ENCODE data around the gene ANKRD52. TPM values are rescaled to one million over a fixed set of nuclear protein-coding genes. Genes with fewer than 3 reads are reported as not detected.
"Not testable (repeated sequence)": the region's sequence is repeated elsewhere in the genome, so short reads cannot be mapped to it uniquely, and the experiment has no call there.

ANKRD52 gene
- total RNA-seq, 1 experiment from 2014 or later: 67.5 TPM

GRCh38 chr12:56278905-56279304 is 20.7 kb upstream of the ANKRD52 start:
- peaks cover 18% of the 10 kb centered on the region for H3K36me3 ChIP-seq (ENCODE audit: control insufficient read depth, insufficient read depth, low read length)
- no TSS peak for BruUV-seq (replicated peaks)
- ChIA-PET CTCF (interaction anchor here (0.6 kb wide), 1 partner anchor 13 kb away, joined by 4 read pairs; no protein-coding TSS in a partner anchor), POLR2A (no interaction called here)
- ATAC-seq (no peak), DNase-seq (ENCODE audit: low read depth, low spot score) (no peak)
- H3K4me3 ChIP-seq (ENCODE audit: low read depth in 2 of 2, low read length in 2 of 2): no peak overlapping the region
- TF ChIP-seq REST (IDR thresholded peaks at IDR 0.05; ENCODE audit: insufficient read depth in 1 of 2, low read depth in 2 of 2, low read length in 1 of 2) (no peak), TCF7L2 (IDR thresholded peaks at IDR 0.05; ENCODE audit: low read depth, low read length) (no peak), CTCF (IDR thresholded peaks at IDR 0.05) (no peak), POLR2AphosphoS5 (IDR thresholded peaks at IDR 0.05; ENCODE audit: low read depth, low read length) (no peak), SIN3A (IDR thresholded peaks at IDR 0.05; ENCODE audit: borderline replicate concordance, insufficient read depth, low read depth, low read length) (no peak)
- no peaks in the 10 kb centered on the region for H3K27me3 ChIP-seq (ENCODE audit: control insufficient read depth, insufficient read depth, low read length)
- in situ Hi-C loops (cut with HindIII; ENCODE audit: low pct_unique_long_range_greater_than_20kb, low sequenced_read_pairs): no loop called here
- intact Hi-C loops (cut with micrococcal nuclease; ENCODE audit: unreplicated experiment): no loop called here
- no peaks in the 10 kb centered on the region for H3K9me3 ChIP-seq (ENCODE audit: control insufficient read depth, insufficient read depth, low read depth, low read length)
- no peaks in the 10 kb centered on the region for H3K4me1 ChIP-seq (ENCODE audit: control insufficient read depth, insufficient read depth, low read length)
- H3K27ac ChIP-seq (ENCODE audit: low read length): no peak overlapping the region

GRCh38 chr12:56274299-56274698 is 16.1 kb upstream of the ANKRD52 start:
- TF ChIP-seq SIN3A (IDR thresholded peaks at IDR 0.05; ENCODE audit: borderline replicate concordance, insufficient read depth, low read depth, low read length) (no peak), CTCF (IDR thresholded peaks at IDR 0.05) (no peak), POLR2AphosphoS5 (IDR thresholded peaks at IDR 0.05; ENCODE audit: low read depth, low read length) (no peak), REST (IDR thresholded peaks at IDR 0.05; ENCODE audit: insufficient read depth in 1 of 2, low read depth in 2 of 2, low read length in 1 of 2) (no peak), TCF7L2 (IDR thresholded peaks at IDR 0.05; ENCODE audit: low read depth, low read length) (no peak)
- Histone ChIP-seq H3K36me3 (ENCODE audit: control insufficient read depth, insufficient read depth, low read length) (peaks cover 13% of the 10 kb centered on the region), H3K4me1 (ENCODE audit: control insufficient read depth, insufficient read depth, low read length) (no peaks in the 10 kb centered on the region), H3K9me3 (ENCODE audit: control insufficient read depth, insufficient read depth, low read depth, low read length) (no peaks in the 10 kb centered on the region), H3K27ac (ENCODE audit: low read length) (no peak overlapping the region), H3K27me3 (ENCODE audit: control insufficient read depth, insufficient read depth, low read length) (no peaks in the 10 kb centered on the region), H3K4me3 (ENCODE audit: low read depth in 2 of 2, low read length in 2 of 2) (no peak overlapping the region)
- intact Hi-C loops (cut with micrococcal nuclease; ENCODE audit: unreplicated experiment): no loop called here
- in situ Hi-C loops (cut with HindIII; ENCODE audit: low pct_unique_long_range_greater_than_20kb, low sequenced_read_pairs): no loop called here
- CTCF ChIA-PET: no interaction called here
- POLR2A ChIA-PET: no interaction called here
- ATAC-seq (no peak), DNase-seq (ENCODE audit: low read depth, low spot score) (no peak)
- no TSS peak for BruUV-seq (replicated peaks)

- CTCF ChIA-PET; intact Hi-C loops (cut with micrococcal nuclease; ENCODE audit: unreplicated experiment); H3K27me3 ChIP-seq (ENCODE audit: control insufficient read depth, insufficient read depth, low read length); in situ Hi-C loops (cut with HindIII; ENCODE audit: low pct_unique_long_range_greater_than_20kb, low sequenced_read_pairs); H3K27ac ChIP-seq (ENCODE audit: low read length); H3K4me3 ChIP-seq (ENCODE audit: low read depth in 2 of 2, low read length in 2 of 2); H3K9me3 ChIP-seq (ENCODE audit: control insufficient read depth, insufficient read depth, low read depth, low read length); H3K4me1 ChIP-seq (ENCODE audit: control insufficient read depth, insufficient read depth, low read length); POLR2A ChIA-PET; ATAC-seq; DNase-seq (ENCODE audit: low read depth, low spot score): not testable (repeated sequence)
- H3K36me3 ChIP-seq (ENCODE audit: control insufficient read depth, insufficient read depth, low read length): peaks cover 13% of the 10 kb centered on the region
- TSS peak; percentile 88 for BruUV-seq (replicated peaks)
Measured at GRCh38 chr12:56272468-56272867, 14.3 kb upstream of the ANKRD52 start.
